Activated CD8-positive, alpha-beta memory T cell treated with anti-CD3 and anti-CD28 coated beads, Interleukin-2, amount 50 U/mL, for 1 hour (primary cell): ENCODE data around the gene CLSTN2.

ENCODE experiments used
- DNase-seq: peaks from one replicate; pipeline ENCODE4 v3.0.0-alpha.2; 2020; ENCODE audit errors: extremely low read depth

Gene CLSTN2

GRCh38 chr3:140341817-140342403 is 406.9 kb downstream of the CLSTN2 start:
- DNase-seq: no peak

- no peak for DNase-seq
These were observed 407.7 kb downstream of the CLSTN2 start for GRCh38 chr3:140342668-140343067.

- no peak for DNase-seq
These were observed 408.5 kb downstream of the CLSTN2 start for GRCh38 chr3:140343211-140344081.

GRCh38 chr3:140344082-140344454 is 409.1 kb downstream of the CLSTN2 start:
- no peak for DNase-seq

- no peak for DNase-seq
These were observed 409.7 kb downstream of the CLSTN2 start for GRCh38 chr3:140344601-140345205.

- no peak for DNase-seq
These were observed 412.2 kb downstream of the CLSTN2 start for GRCh38 chr3:140347151-140347550.

GRCh38 chr3:140349938-140350337 is 415.0 kb downstream of the CLSTN2 start:
- DNase-seq: no peak

GRCh38 chr3:140351466-140351865 is 416.5 kb downstream of the CLSTN2 start:
- DNase-seq: no peak

GRCh38 chr3:140355481-140355880 is 420.5 kb downstream of the CLSTN2 start:
- DNase-seq: no peak

GRCh38 chr3:140358686-140359085 is 423.7 kb downstream of the CLSTN2 start:
- DNase-seq: no peak

- DNase-seq: no peak
These were observed 424.4 kb downstream of the CLSTN2 start for GRCh38 chr3:140359233-140359995.

- no peak for DNase-seq
These were observed 425.3 kb downstream of the CLSTN2 start for GRCh38 chr3:140360332-140360731.

GRCh38 chr3:140363801-140364200 is 428.8 kb downstream of the CLSTN2 start:
- DNase-seq: no peak

GRCh38 chr3:140365872-140366697 is 431.1 kb downstream of the CLSTN2 start:
- DNase-seq: no peak

GRCh38 chr3:140368223-140368811 is 433.3 kb downstream of the CLSTN2 start:
- no peak for DNase-seq

- no peak for DNase-seq
These were observed 435.7 kb downstream of the CLSTN2 start for GRCh38 chr3:140370686-140371085.

- no peak for DNase-seq
These were observed 438.2 kb downstream of the CLSTN2 start for GRCh38 chr3:140373234-140373633.

- no peak for DNase-seq
These were observed 440.0 kb downstream of the CLSTN2 start for GRCh38 chr3:140375002-140375401.

GRCh38 chr3:140376136-140376889 is 441.3 kb downstream of the CLSTN2 start:
- DNase-seq: no peak

GRCh38 chr3:140377644-140378043 is 442.7 kb downstream of the CLSTN2 start:
- DNase-seq: no peak
